ENCODE results near the gene TRNT1. TPM values are rescaled to one million over a fixed set of nuclear protein-coding genes. Genes with fewer than 3 reads are reported as not detected.

The TRNT1 gene
- total RNA-seq, 4 donors from 2014 or later: 15.1 to 29.2 (median 17.6) TPM

DNA sequence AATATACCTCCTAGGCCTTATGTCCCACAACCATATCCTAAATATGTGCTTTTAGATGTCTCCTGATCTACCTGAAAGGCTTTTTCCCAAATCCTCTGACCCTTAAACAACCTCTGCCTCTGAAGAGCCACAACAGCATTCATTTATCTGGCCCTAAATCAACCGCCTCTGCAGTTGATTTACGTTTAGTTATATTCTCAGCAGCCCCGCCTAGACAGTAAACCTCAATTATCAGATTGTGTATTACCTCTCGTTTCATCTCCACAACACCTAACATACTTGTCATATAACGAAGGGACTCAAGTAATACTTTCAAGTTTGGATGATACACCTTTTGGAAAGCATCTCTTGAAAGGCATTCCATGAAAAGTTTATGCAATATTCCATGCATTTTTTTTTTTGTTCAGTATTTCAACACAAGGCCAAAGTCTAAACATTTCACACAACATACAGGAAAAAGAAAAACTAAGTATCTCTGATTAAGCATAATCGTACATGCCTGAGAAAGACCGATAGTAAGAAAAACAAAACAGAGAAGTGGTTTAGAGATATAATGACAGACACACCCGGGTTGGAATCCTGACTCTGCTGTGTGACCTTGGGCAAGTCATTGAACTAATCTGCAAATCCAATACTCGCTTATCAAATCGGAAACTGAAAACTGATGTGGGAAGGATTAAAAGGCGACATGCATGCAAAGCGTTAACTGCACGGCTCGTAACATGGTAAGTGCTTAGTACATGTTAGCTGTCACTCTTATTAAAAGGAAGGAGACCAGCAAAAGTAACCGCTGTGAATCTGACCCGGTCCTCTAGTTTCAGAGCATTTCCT lies 52.0 kb downstream of the TRNT1 start:
- TF ChIP-seq, protein P1, sequence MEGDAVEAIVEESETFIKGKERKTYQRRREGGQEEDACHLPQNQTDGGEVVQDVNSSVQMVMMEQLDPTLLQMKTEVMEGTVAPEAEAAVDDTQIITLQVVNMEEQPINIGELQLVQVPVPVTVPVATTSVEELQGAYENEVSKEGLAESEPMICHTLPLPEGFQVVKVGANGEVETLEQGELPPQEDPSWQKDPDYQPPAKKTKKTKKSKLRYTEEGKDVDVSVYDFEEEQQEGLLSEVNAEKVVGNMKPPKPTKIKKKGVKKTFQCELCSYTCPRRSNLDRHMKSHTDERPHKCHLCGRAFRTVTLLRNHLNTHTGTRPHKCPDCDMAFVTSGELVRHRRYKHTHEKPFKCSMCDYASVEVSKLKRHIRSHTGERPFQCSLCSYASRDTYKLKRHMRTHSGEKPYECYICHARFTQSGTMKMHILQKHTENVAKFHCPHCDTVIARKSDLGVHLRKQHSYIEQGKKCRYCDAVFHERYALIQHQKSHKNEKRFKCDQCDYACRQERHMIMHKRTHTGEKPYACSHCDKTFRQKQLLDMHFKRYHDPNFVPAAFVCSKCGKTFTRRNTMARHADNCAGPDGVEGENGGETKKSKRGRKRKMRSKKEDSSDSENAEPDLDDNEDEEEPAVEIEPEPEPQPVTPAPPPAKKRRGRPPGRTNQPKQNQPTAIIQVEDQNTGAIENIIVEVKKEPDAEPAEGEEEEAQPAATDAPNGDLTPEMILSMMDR (IDR thresholded peaks at IDR 0.05; ENCODE audit: low read depth): no peak

- TF ChIP-seq, protein P1 (IDR thresholded peaks at IDR 0.05; ENCODE audit: low read depth): no peak
Observed at GRCh38 chr3:3179407-3180094, 52.8 kb downstream of the TRNT1 start, which contains the start of gene CRBN. Gene CRBN, minus strand, starts transcription at chr3:3179691. Its CDS starts 4 bp downstream, at chr3:3179687.

GRCh38 chr3:3180456-3180855 lies 53.7 kb downstream of the TRNT1 start:
- TF ChIP-seq, protein P1 (IDR thresholded peaks at IDR 0.05; ENCODE audit: low read depth): no peak

DNA sequence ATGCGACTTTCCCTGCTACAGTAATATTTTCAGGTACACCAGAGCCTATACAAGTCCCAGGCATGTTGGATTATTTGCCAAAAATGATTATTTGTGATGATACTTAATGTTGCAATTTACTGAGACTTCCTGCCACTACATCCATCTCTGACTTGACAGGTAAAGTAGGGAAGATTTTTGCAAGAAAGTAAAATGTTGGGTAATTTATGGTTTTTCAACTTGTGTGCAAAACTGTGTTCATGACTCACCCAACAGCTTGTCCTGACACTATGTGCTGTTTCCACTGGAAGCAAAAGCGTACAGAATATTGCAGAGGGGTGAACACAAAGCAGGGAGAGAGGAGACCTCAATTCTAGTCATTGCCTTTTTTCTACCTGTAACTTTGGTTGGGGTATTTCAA lies 58.1 kb downstream of the TRNT1 start:
- TF ChIP-seq, protein P1 (IDR thresholded peaks at IDR 0.05; ENCODE audit: low read depth): no peak

- TF ChIP-seq, protein P1 (IDR thresholded peaks at IDR 0.05; ENCODE audit: low read depth): no peak
Observed at GRCh38 chr3:3189102-3189727, 62.5 kb downstream of the TRNT1 start.

DNA sequence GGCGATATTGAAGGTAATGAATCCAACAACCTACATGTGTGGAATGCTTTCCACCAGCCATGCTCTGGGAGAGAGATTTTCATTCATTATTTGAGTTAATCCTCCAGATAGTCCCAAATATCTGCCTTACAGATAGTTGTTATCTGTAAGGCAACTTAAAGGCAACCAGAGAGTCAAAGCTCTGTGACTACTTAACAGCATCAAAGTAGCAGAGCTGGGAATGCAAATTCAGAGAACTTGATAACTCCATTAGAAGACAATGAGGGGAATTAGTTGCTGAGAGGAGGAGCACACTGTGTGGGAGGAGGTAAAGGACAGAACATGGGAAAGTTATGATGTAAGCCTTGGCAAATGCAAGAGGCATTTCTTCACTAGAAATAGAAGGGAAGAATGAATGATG lies 63.2 kb downstream of the TRNT1 start:
- TF ChIP-seq, protein P1 (IDR thresholded peaks at IDR 0.05; ENCODE audit: low read depth): no peak

All from subcutaneous adipose tissue (tissue), 4 donors.